GM18519 (cell line): ENCODE data around the gene LRRC4C.

Experiments
- ATAC-seq: cut with Tn5 transposase; IDR thresholded peaks from one replicate; pipeline ENCODE4 v1.9.1; 2021; ENCODE audit warnings: mild to moderate bottlenecking, moderate library complexity; ENCODE audit not compliant: unreplicated experiment, low FRiP score

Gene LRRC4C

GRCh38 chr11:41281131-41281742 lies 178.2 kb downstream of the LRRC4C start:
- no peak for ATAC-seq

DNA sequence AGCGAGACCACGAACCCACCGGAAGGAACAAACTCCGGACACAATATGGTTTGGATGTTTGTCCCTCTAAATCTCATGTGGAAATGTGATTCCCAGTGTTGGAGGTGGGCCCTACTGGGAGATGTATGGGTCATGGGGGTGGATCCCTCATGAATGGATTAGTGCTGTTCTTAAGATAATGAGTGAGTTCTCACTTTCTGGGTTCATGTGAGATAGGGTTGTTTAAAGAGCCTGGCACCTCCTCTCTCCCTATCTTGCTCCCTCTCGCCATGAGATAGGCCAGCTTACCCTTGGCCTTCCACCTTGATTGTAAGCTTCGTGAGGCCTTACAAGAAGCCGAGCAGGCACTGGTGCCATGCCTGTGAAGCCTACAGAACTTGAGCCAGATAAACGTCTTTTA lies 184.6 kb downstream of the LRRC4C start:
- ATAC-seq, result no peak

GRCh38 chr11:41273908-41274307 lies 185.5 kb downstream of the LRRC4C start:
- no peak for ATAC-seq

GRCh38 chr11:41267451-41267850 lies 192.0 kb downstream of the LRRC4C start:
- no peak for ATAC-seq

GRCh38 chr11:41256041-41256440 lies 203.4 kb downstream of the LRRC4C start:
- no peak for ATAC-seq

- ATAC-seq, result no peak
Measured at GRCh38 chr11:41254966-41255365, 204.5 kb downstream of the LRRC4C start.

DNA sequence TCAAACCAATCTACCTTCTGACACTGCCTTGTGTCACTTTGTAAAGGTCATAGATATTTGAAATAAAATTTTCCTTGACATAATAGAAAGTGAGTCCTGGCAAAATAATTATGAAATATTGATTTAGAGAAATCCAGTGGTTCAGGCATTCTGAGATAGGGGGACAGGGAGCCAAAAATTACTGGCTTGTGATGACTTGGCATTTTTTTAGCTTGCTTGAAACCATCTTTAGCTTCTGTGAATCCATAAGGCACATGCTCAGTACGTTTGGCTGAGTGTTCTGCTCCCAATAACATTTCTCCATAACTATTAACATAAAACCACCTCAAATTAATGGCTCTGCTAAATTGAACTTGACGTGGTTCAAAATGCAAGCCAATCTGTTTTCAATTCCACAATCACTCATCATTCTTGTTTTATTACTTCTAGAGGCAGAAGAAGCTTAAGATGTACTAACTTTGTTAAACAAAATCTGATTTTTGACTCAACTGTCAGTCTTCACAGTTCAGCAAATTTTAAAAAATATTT lies 209.0 kb downstream of the LRRC4C start:
- no peak for ATAC-seq

DNA sequence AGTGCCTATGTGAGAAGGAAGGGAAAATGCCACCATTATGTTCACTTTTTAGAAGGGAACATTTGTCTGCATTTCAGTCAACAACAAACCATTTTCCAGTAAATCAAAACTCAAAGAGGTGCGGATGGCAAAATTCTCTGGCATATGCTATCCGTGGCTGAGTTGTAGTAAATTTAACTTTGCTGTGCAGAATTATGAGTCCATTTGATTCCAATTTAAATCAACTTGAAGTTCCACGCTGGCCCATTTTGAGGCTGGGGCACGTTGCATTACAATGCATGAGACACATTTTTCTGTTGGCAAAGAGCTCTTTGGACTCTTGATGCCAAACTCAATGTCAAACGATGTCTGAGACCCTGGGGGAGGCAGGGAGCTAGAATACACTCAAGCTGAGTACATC lies 211.8 kb downstream of the LRRC4C start:
- no peak for ATAC-seq

DNA sequence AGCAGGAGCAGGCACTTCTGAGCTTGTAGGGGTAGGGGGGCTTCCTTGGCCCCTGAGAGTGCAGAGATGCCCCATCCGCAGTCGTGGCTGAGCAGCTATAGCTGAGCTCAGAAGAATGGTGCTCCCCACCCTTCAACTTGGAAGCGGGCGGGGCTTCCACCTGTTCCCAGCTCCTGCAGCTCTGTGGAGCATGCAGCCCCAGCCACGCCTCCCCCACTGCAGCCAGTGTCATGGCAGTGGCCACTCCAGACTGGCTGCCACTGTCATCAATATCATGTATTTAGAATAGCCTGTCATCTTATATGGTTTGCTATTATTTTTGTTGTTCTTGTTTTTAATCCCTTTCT lies 213.1 kb downstream of the LRRC4C start:
- ATAC-seq, result no peak

- ATAC-seq, result peak; percentile 49
Measured at GRCh38 chr11:41245704-41246398, 213.6 kb downstream of the LRRC4C start.

GRCh38 chr11:41245184-41245583 lies 214.3 kb downstream of the LRRC4C start:
- ATAC-seq, result no peak

- ATAC-seq, result no peak
Measured at GRCh38 chr11:41237382-41237781, 222.1 kb downstream of the LRRC4C start.

- no peak for ATAC-seq
Measured at GRCh38 chr11:41235668-41236067, 223.8 kb downstream of the LRRC4C start.

DNA sequence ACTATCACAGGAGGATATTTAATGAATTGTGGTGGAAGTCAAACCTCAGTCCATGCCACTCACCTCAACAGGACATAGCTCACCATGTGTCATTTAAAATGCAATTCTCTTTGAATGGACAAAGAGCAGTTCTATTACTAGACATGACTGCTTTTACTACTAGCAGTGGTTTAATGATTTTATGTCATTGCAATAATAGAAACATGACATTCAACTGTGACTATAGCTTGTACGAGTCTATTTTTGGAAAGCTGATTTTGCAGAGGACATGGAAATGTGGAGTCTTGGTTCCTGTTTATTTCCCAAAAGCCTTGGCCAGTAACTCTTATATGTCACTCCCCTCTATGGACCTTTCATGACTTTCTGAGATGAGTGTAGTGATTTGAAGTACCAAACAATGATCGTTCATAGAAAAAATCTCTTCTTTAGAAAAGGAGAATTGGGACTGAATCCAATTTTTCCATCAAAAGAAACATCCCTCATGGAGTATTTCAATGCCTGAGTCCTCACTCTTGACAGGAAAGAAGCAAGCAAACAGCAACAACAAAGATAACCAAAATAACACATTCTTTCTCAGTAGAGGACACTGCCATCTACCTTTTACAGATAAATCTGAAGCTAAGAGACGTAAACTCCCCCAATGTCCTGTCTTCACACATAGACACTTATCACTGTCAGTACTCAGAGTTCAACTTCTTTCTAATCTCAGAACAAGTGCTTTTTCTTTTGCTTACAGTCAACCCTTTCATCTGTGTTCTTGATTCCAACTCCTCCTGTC lies 233.4 kb downstream of the LRRC4C start:
- ATAC-seq, result no peak

DNA sequence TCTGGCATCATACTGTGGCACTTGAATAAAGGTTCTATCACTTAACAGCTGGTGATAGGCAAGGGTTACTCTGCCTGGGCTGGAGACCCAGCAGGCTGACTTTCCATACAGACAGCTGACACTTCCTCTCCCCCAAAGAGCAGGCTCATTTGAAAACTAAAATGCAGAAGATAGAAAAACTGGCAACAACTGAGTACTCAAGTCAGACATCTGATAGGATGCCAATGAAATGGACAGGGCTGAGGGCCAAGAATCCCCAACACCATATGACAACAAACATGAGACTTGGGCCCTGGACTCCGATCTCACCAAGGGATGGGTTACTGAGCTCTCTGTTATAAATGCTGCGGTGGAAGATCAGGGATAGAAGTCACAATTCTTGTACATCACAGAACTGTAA lies 237.2 kb downstream of the LRRC4C start:
- no peak for ATAC-seq

DNA sequence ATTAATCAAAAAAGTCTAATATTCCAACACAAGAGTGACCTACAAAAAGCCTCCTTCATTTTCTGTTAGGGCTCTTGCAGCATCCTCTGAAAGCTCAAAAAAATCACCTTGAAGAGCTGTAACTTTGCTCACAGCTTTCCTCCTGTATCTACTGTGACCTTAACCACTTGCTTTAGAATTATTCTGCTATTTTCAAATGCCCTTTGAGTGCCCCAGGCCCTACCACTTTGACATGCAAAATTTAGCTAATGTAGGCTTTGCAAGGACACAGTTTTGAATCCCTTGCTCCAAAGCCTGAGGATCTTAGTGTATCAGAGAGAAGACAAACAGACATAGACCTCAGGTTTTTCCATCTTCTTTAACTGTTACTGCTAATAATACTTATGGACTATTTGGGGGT lies 253.1 kb downstream of the LRRC4C start:
- ATAC-seq, result no peak

- peak; percentile 73 for ATAC-seq
Measured at GRCh38 chr11:41201156-41201555, 258.3 kb downstream of the LRRC4C start.

GRCh38 chr11:41190437-41191082 lies 268.9 kb downstream of the LRRC4C start:
- ATAC-seq, result no peak

GRCh38 chr11:41189701-41190436 lies 269.6 kb downstream of the LRRC4C start:
- no peak for ATAC-seq

- ATAC-seq, result no peak
Measured at GRCh38 chr11:41177791-41178190, 281.7 kb downstream of the LRRC4C start.
